ENCODE results near the gene ZNF638.

Gene ZNF638

GRCh38 chr2:71457923-71458322 is 126.3 kb downstream of the ZNF638 start:
- no peak for DNase-seq

GRCh38 chr2:71458413-71459083 is 127.0 kb downstream of the ZNF638 start:
- DNase-seq = no peak

- no peak for DNase-seq
Measured at GRCh38 chr2:71459084-71459431, 127.5 kb downstream of the ZNF638 start.

- DNase-seq = no peak
Measured at GRCh38 chr2:71460056-71460455, 128.5 kb downstream of the ZNF638 start.

GRCh38 chr2:71460595-71461303 is 129.2 kb downstream of the ZNF638 start:
- no peak for DNase-seq

DNA sequence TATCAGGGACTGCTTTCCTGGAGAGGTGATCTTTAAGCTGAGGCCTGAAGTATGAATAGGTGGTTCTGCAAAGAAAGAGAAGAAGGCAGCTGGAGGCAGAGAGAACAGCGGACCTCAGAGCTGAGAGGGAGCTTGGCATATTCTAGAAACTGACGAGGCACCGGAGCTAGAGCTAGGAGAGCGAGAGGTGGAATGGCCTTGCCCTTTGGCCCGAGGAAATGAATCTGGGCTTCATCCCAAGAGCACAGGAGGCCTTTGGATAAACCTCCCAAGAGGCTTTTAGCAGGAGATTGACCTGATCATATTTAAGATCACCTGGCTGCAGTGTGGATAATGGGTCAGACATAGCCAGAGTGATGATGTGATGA is 129.7 kb downstream of the ZNF638 start:
- no peak for DNase-seq

DNA sequence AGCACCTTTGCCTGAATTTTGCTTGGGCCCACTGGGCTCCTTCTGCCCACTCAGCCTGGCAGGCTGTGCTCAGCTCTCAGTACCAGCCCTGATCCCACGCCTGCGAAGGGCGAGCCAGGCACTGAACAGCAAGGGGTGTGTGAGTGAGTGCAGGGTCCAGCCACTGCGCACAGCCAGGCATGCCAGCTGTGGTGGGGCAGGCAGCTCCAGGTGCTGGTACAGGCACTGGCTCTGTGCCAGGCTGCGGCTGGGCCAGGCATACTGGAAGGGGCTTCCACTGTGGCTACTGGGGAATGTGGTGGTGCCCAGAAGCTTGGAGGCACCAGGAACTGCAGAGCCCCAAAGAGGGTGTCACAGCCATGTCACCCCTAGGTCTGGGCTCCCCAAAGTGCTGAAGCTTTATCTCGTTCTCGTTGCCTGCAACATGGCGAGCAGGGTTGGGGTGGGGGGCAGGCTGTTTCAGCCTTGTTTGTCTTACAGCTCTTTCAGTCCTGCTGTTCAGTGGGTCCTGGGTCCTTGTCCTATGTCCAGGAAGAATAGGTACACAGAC is 130.5 kb downstream of the ZNF638 start:
- DNase-seq = no peak

DNA sequence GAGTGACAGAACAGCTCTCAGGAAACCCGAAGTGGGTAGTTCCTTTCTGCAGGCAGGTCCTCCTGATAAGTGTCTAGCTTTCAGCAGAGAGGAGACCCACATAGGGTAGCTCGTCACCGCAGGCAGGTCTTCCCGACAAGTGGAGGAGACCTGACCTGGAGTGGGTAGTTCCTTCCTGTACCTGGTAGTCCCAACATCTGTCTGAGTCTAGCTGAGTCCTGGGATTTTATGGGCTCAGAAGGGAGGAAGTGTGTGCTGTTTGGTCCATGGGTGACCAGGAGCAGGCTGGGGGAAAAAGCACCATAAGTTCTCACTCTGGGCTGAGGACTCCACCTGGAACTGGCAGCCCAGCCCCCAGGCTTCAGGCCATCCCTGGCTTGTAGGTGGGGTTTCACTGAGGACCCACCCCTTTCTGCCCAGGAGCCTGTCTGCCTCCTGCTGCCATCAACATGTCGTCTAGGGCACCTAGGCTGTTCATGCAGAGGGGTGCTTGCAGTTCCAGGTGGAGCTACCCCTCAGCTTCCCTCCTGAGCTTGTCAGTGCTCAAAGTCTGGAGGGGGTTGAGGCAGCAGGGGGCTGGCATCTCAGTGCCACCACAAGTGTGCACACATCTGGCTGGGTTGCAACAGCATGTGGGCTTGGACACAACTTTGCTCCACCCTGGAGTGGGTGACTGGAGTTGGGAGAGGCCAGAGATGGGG is 131.2 kb downstream of the ZNF638 start:
- DNase-seq = no peak

- no peak for DNase-seq
Measured at GRCh38 chr2:71463342-71463654, 131.7 kb downstream of the ZNF638 start.

GRCh38 chr2:71464389-71464788 is 132.8 kb downstream of the ZNF638 start:
- DNase-seq = no peak

DNA sequence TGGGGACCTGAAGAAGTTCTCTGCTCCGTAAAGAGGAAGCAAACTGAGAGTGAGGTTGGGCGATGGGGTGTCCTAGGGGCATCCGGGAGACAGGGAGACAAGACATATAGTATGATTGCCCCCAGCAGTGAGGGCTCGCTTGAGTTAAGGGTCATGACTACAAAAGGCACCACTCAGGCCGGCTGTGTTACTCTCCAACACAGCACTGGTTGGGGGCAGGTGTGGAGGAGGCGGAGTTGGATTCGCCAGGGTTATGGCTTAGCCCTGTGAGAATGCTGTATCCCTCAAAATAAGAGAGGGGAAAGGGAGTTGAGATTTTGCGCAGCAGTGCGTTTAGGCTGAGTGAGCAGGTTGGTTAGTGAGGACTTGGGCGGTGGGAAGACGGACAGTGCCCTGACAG is 133.8 kb downstream of the ZNF638 start:
- no peak for DNase-seq

DNA sequence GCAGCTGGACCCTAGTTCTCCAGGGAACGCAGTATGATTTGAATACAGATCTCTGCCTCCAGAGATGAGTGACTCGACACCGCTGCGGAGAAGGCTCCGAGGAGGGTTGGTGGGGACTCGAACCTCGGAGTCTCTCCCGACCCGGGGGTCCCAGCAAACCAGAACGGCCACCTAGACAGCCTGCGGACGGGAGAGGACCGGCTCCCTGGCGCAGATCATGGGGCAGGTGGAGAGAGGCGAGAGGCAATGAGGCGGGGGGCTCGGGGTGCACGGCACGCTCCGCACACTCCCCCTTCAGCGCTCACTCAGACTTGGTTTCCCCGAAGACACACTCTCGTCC is 134.3 kb downstream of the ZNF638 start:
- no peak for DNase-seq

- DNase-seq = no peak
Measured at GRCh38 chr2:71466301-71467179, 135.0 kb downstream of the ZNF638 start.

GRCh38 chr2:71467180-71467815 is 135.7 kb downstream of the ZNF638 start:
- DNase-seq = no peak

DNA sequence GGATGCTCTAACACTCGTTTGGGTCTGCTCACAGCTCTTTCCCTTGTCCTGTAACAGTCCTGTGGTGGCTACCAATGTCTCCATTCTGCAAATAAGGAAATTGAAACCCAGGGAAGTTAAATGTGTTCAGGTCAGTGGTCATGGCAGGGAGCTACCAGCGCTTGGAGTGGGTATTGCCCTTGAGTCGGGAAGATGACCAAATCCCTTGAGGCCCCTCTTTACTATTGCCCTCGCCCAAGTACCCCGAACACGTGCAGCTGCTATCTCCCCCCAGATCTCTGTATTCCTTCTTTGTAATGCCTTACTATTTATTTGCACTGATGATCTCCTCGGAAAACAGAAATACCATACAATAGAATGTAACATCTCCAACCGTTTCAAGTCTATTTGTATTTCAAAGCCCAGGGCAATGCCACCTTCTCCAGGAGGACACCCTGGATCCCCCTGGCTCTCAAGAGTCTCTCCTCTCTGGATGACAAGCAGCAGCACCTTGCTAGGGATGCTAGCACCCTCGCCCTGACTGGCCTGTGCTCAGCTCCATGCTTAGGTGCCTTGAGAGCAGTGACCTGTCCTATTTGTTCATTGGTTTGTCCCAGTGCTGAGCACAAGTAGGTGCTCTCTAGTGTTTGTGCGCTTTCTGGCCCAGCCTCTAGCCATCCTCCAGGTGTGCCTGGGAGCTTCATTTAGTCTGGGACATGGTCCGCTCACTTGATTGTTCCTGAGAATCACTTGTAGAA is 136.9 kb downstream of the ZNF638 start:
- DNase-seq = no peak

- DNase-seq = no peak
Measured at GRCh38 chr2:71469403-71470398, 138.1 kb downstream of the ZNF638 start.

GRCh38 chr2:71471276-71471675 is 139.7 kb downstream of the ZNF638 start:
- no peak for DNase-seq

GRCh38 chr2:71472019-71472418 is 140.4 kb downstream of the ZNF638 start:
- no peak for DNase-seq

- no peak for DNase-seq
Measured at GRCh38 chr2:71473346-71474031, 141.9 kb downstream of the ZNF638 start.

DNA sequence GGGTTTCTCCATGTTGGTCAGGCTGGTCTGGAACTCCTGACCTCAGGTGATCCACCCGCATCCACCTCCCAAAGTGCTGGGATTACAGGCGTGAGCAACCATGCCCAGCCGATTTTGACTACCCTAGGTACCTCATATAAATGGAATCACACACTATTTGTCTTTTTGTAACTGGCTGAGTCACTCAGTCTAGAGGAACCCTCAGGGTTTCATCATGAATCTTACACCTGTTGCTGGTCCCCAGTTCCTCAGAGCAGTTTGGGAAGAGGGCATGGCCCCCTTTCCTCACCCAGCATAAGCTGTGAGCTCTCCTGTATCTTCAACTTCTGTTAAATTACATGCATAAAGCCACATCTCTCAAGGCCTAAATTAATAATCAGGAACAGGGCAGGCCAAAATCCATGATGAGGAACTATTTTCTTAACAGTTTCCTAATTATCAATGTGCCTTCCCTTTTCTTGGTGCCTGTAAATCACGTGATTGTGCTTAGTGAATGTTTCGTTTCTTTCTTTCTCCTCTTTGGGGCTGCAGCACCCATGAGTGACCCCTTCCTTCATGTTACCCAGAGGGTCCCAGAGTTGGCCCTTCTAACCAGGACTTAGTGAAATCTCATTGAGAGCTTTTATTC is 142.6 kb downstream of the ZNF638 start:
- no peak for DNase-seq

Data from NCI-H510A (cell line).